H1 (cell line): ENCODE data around the gene SLC66A2. TPM values are rescaled to one million over a fixed set of nuclear protein-coding genes. Genes with fewer than 3 reads are reported as not detected.
A peak's percentile ranks its signal among the peaks of the same experiment; 100 is the strongest.

ENCODE experiments used
- CTCF ChIA-PET: fragments of 300-600 bp; sonication (Branson Sonifier 250); formaldehyde crosslinking; loops from one replicate; lab custom pipeline; 2021; ENCODE audit not compliant: partially characterized antibody; lab: Charles Lee
- POLR2A ChIA-PET: fragments of 300-600 bp; sonication (Branson Sonifier 250); formaldehyde crosslinking; loops from one replicate; lab custom pipeline; 2021; ENCODE audit warnings: inconsistent platforms; ENCODE audit not compliant: partially characterized antibody; lab: Charles Lee
- DNase-seq, 2 experiments: peaks; one replicate each; pipeline versions ENCODE4 v3.0.0 to v3.0.0-alpha.2; 2010 to 2022; ENCODE audit warnings: low spot score in 2 of 2, low read depth in 1 of 2, mixed read lengths in 1 of 2
- FAIRE-seq: peaks from 2 replicates; lab custom pipeline; 2011; peaks lifted over from hg19 to GRCh38; lab: Jason Lieb, UNC
- H2AFZ ChIP-seq: 2 replicates; pipeline ENCODE4 v1.8.1; 2012; ENCODE audit warnings: low read length, inconsistent platforms
- H2AK5ac ChIP-seq: 2 replicates; pipeline ENCODE4 v1.6.1; 2013; ENCODE audit warnings: low read depth, low read length
- H2BK120ac ChIP-seq: replicated peaks from 2 replicates; pipeline ENCODE3; 2013; ENCODE audit warnings: low read depth, low read length, inconsistent platforms
- H2BK12ac ChIP-seq: 2 replicates; pipeline ENCODE4 v1.6.1; 2013; ENCODE audit warnings: low read depth, low read length
- H2BK15ac ChIP-seq: 2 replicates; pipeline ENCODE4 v1.6.1; 2013; ENCODE audit warnings: low read length
- H2BK20ac ChIP-seq: 2 replicates; pipeline ENCODE4 v1.6.1; 2013; ENCODE audit warnings: low read length
- H2BK5ac ChIP-seq: 2 replicates; pipeline ENCODE4 v1.6.1; 2013; ENCODE audit warnings: low read depth, low read length
- H3K14ac ChIP-seq: 2 replicates; pipeline ENCODE4 v1.6.1; 2013; ENCODE audit warnings: inconsistent platforms; ENCODE audit not compliant: insufficient read length
- H3K18ac ChIP-seq: 2 replicates; pipeline ENCODE4 v1.6.1; 2013; ENCODE audit warnings: low read length; ENCODE audit errors: extremely low read depth
- H3K23ac ChIP-seq: 2 replicates; pipeline ENCODE4 v1.6.1; 2013; ENCODE audit warnings: inconsistent platforms; ENCODE audit not compliant: insufficient read length
- H3K23me2 ChIP-seq: 2 replicates; pipeline ENCODE4 v1.6.1; 2013; ENCODE audit warnings: low read depth, low read length
- H3K27ac ChIP-seq: 2 replicates; pipeline ENCODE4 v1.6.1; 2011; ENCODE audit warnings: low read depth, low read length, inconsistent platforms
- H3K27me3 ChIP-seq, 4 experiments: replicated peaks in 1 of 4; 1 replicate in 1 of 4; 2 replicates in 3 of 4; pipeline versions ENCODE4 v1.6.1 to v1.8.1; 2011 to 2013; ENCODE audit warnings: low read length in 3 of 4, mild to moderate bottlenecking in 3 of 4, inconsistent platforms in 2 of 4, mixed read lengths in 2 of 4, moderate library complexity in 1 of 4; ENCODE audit not compliant: control insufficient read depth in 3 of 4, insufficient read depth in 3 of 4; ENCODE audit errors: extremely low read depth in 1 of 4
- H3K36me3 ChIP-seq, 4 experiments: 2 replicates each; pipeline versions ENCODE4 v1.6.1 to v1.8.1; 2011 to 2013; ENCODE audit warnings: mild to moderate bottlenecking in 4 of 4, low read length in 3 of 4, moderate library complexity in 2 of 4, control low read depth in 1 of 4, inconsistent platforms in 1 of 4; ENCODE audit not compliant: insufficient read depth in 4 of 4, control insufficient read depth in 2 of 4
- H3K4ac ChIP-seq: replicated peaks from 2 replicates; pipeline ENCODE3; 2013; ENCODE audit warnings: low read length, low read depth, mixed read lengths, inconsistent platforms; ENCODE audit not compliant: insufficient read length
- H3K4me1 ChIP-seq, 4 experiments: replicated peaks in 1 of 4; 1 replicate in 1 of 4; 2 replicates in 3 of 4; pipeline versions ENCODE4 v1.6.1 to v1.8.1; 2011 to 2013; ENCODE audit warnings: low read length in 3 of 4, inconsistent platforms in 2 of 4, mixed read lengths in 1 of 4; ENCODE audit not compliant: insufficient read depth in 4 of 4, control insufficient read depth in 3 of 4
- H3K4me2 ChIP-seq, 2 experiments: 2 replicates each; pipeline versions ENCODE4 v1.6.1 to v1.8.1; 2011 to 2013; ENCODE audit warnings: low read depth in 2 of 2, low read length in 2 of 2, control low read depth in 1 of 2, inconsistent platforms in 1 of 2, mild to moderate bottlenecking in 1 of 2; ENCODE audit not compliant: insufficient read depth in 1 of 2
- H3K4me3 ChIP-seq, 4 experiments: fragments of 200-600, 300-600 bp in 1 of 4; sonication (generic), shearing (Covaris generic), sonication (Bioruptor Twin) in 1 of 4; 2 replicates each; pipeline versions ENCODE4 v1.5.1 to v1.8.1; 2011 to 2016; ENCODE audit warnings: low read length in 4 of 4, low read depth in 3 of 4, control low read depth in 2 of 4, inconsistent platforms in 2 of 4, mild to moderate bottlenecking in 2 of 4, mixed read lengths in 1 of 4, moderate library complexity in 1 of 4; ENCODE audit not compliant: insufficient read depth in 2 of 4; ENCODE audit errors: extremely low read depth in 1 of 4
- H3K56ac ChIP-seq: replicated peaks from 2 replicates; pipeline ENCODE3; 2013; ENCODE audit warnings: low read depth, mild to moderate bottlenecking, mixed read lengths, low read length, inconsistent platforms; ENCODE audit not compliant: insufficient read length
- H3K79me1 ChIP-seq: 2 replicates; pipeline ENCODE4 v1.6.1; 2013; ENCODE audit warnings: low read depth, low read length, control low read depth
- H3K79me2 ChIP-seq, 2 experiments: 2 replicates each; pipeline versions ENCODE4 v1.6.1 to v1.8.1; 2012 to 2013; ENCODE audit warnings: low read length in 2 of 2, mild to moderate bottlenecking in 2 of 2, inconsistent platforms in 1 of 2; ENCODE audit not compliant: insufficient read depth in 2 of 2, control insufficient read depth in 1 of 2
- H3K9ac ChIP-seq, 4 experiments: replicated peaks in 1 of 4; 1 replicate in 1 of 4; 2 replicates in 3 of 4; pipeline versions ENCODE4 v1.6.1 to v1.8.1; 2011 to 2013; ENCODE audit warnings: low read depth in 3 of 4, low read length in 3 of 4, control low read depth in 2 of 4, mild to moderate bottlenecking in 2 of 4, moderate library complexity in 2 of 4, inconsistent platforms in 1 of 4; ENCODE audit errors: extremely low read depth in 1 of 4
- H3K9me3 ChIP-seq, 2 experiments: 2 replicates each; pipeline versions ENCODE4 v1.6.1 to v1.8.1; 2012 to 2013; ENCODE audit warnings: mild to moderate bottlenecking in 2 of 2, moderate library complexity in 2 of 2, control low read depth in 1 of 2, inconsistent platforms in 1 of 2, low read depth in 1 of 2, low read length in 1 of 2, mixed read lengths in 1 of 2; ENCODE audit not compliant: insufficient read depth in 2 of 2
- H4K20me1 ChIP-seq, 2 experiments: replicated peaks in 1 of 2; 2 replicates each; pipeline versions ENCODE3 to v1.8.1; 2011 to 2013; ENCODE audit warnings: inconsistent platforms in 2 of 2, low read length in 2 of 2, mild to moderate bottlenecking in 1 of 2; ENCODE audit not compliant: insufficient read depth in 2 of 2, control insufficient read depth in 1 of 2
- H4K5ac ChIP-seq: 2 replicates; pipeline ENCODE4 v1.6.1; 2013; ENCODE audit warnings: low read length, low read depth, mixed read lengths, inconsistent platforms; ENCODE audit not compliant: insufficient read length
- H4K8ac ChIP-seq: 2 replicates; pipeline ENCODE4 v1.8.0; 2013; ENCODE audit warnings: mild to moderate bottlenecking, moderate library complexity, low read length, inconsistent platforms; ENCODE audit not compliant: insufficient read depth; ENCODE audit errors: extremely low read depth
- H4K91ac ChIP-seq: replicated peaks from 2 replicates; pipeline ENCODE3; 2013; ENCODE audit warnings: low read length, mixed read lengths, inconsistent platforms; ENCODE audit not compliant: insufficient read length
- ATF2 ChIP-seq: IDR thresholded peaks from 2 replicates; pipeline ENCODE4 v1.6.1; 2012; ENCODE audit warnings: low read length, inconsistent platforms
- BCL11A ChIP-seq, 2 experiments: IDR thresholded peaks; one replicate each; pipeline ENCODE4 v1.6.1; 2011; ENCODE audit warnings: low read depth in 2 of 2, low read length in 2 of 2, mild to moderate bottlenecking in 2 of 2
- EGR1 ChIP-seq: IDR thresholded peaks from 2 replicates; pipeline ENCODE4 v1.6.1; 2011; ENCODE audit warnings: low read depth, low read length, borderline replicate concordance
- GABPA ChIP-seq: IDR thresholded peaks from 2 replicates; pipeline ENCODE4 v1.6.1; 2011; ENCODE audit warnings: mild to moderate bottlenecking, low read length, moderate library complexity, borderline replicate concordance; ENCODE audit not compliant: insufficient read depth
- JUND ChIP-seq: IDR thresholded peaks from 2 replicates; pipeline ENCODE4 v1.6.1; 2011; ENCODE audit warnings: mild to moderate bottlenecking, improper control_type of control experiment, low read length
- KDM1A ChIP-seq: fragments of 200-600, 300-600 bp; sonication (generic); IDR thresholded peaks from 2 replicates; pipeline ENCODE4 v1.7.1; 2016; ENCODE audit warnings: mild to moderate bottlenecking, low read length, borderline replicate concordance
- KDM4A ChIP-seq: IDR thresholded peaks from one replicate; pipeline ENCODE4 v1.7.1; 2012; ENCODE audit warnings: low read depth, mild to moderate bottlenecking, moderate library complexity, low read length, inconsistent platforms; ENCODE audit not compliant: severe bottlenecking
- KDM5A ChIP-seq: fragments of 200-600 bp; IDR thresholded peaks from 2 replicates; pipeline ENCODE4 v1.7.1; 2012; ENCODE audit warnings: mild to moderate bottlenecking, low read length, inconsistent platforms, mixed read lengths
- POU5F1 ChIP-seq: IDR thresholded peaks from 2 replicates; pipeline ENCODE4 v1.6.1; 2011; ENCODE audit warnings: low read depth, mild to moderate bottlenecking, low read length, moderate library complexity
- RFX5 ChIP-seq: IDR thresholded peaks from 2 replicates; pipeline ENCODE4 v1.6.1; 2011; ENCODE audit warnings: low read depth, low read length, improper control_type of control experiment, borderline replicate concordance
- RXRA ChIP-seq: IDR thresholded peaks from 2 replicates; pipeline ENCODE4 v1.6.1; 2011; ENCODE audit warnings: low read depth, mild to moderate bottlenecking, low read length, moderate library complexity; ENCODE audit not compliant: insufficient read depth
- SRF ChIP-seq: IDR thresholded peaks from 2 replicates; pipeline ENCODE4 v1.6.1; 2011; ENCODE audit warnings: mild to moderate bottlenecking, low read depth, low read length, moderate library complexity
- WGBS, 2 experiments: shearing (Covaris generic) in 1 of 2; methylation state at CpG; one replicate each; pipeline versions ENCODE4 v1.1.6 to v1.1.7; 2013 to 2015; ENCODE audit warnings: low lambda C conversion rate in 2 of 2, mixed read lengths in 2 of 2, inconsistent platforms in 1 of 2, low coverage in 1 of 2, missing lambda C conversion rate in 1 of 2; ENCODE audit not compliant: insufficient replicate concordance in 2 of 2, insufficient coverage in 1 of 2, insufficient read length in 1 of 2; ENCODE audit errors: extremely low coverage in 1 of 2, missing lambda C conversion rate in 1 of 2; 5-methylcytosine and 5-hydroxymethylcytosine counted together
- polyA plus RNA-seq, 7 experiments: library from polyadenylated mRNA; depleted of rRNA in 3 of 7; stranded (reverse) in 5 of 7; unstranded in 2 of 7; fragments of >200 nt in 5 of 7; fragments of 200-250 nt in 2 of 7; gene quantifications; 1 replicate in 5 of 7; 2 replicates in 1 of 7; 4 replicates in 1 of 7; pipeline versions ENCODE4 v1.2.1 to v1.2.3, GENCODE V29; 2011 to 2013; ENCODE audit warnings: missing spikeins in 2 of 7, mixed read lengths in 2 of 7
- total RNA-seq: library from RNA; stranded (reverse); fragmentation: NEBNext Ultra II Directional; extraction: Animal tissue kit (Norgen Biotek cat#: 25700); gene quantifications from 2 replicates; pipeline ENCODE4 v1.2.1, GENCODE V29; 2021

Gene SLC66A2
- total and polyA plus RNA-seq, 2 of the 8 experiments (the other 6 are each of a cell fraction or from before 2014, with no cell fraction given) = 15.0 to 18.9 TPM

GRCh38 chr18:79903071-79903635 lies 48.3 kb downstream of the SLC66A2 start:
- H4K5ac ChIP-seq = no peak overlapping the region
- no peak overlapping the region for H3K56ac ChIP-seq
- no peaks in the 10 kb centered on the region for H3K79me2 ChIP-seq
- H3K9ac ChIP-seq = no peak overlapping the region
- H4K91ac ChIP-seq = no peak overlapping the region
- H2AK5ac ChIP-seq = no peak overlapping the region
- H3K4ac ChIP-seq = no peak overlapping the region
- H3K9me3 ChIP-seq = peaks cover 11 to 60% of the 10 kb centered on the region in 2 experiments; a peak in 3 of 4 replicates
- H3K23me2 ChIP-seq = no peaks in the 10 kb centered on the region
- no peak overlapping the region for H3K4me2 ChIP-seq
- no peak overlapping the region for H2AFZ ChIP-seq
- H3K23ac ChIP-seq = no peak overlapping the region
- POLR2A ChIA-PET = no interaction called here
- H2BK120ac ChIP-seq = no peak overlapping the region
- H4K20me1 ChIP-seq = peaks cover 0 to 1% of the 10 kb centered on the region in 2 experiments
- no peaks in the 10 kb centered on the region for H3K4me1 ChIP-seq
- H2BK20ac ChIP-seq = no peak overlapping the region
- H3K36me3 ChIP-seq = peaks cover 0 to 25% (median 0%) of the 10 kb centered on the region in 4 experiments; a peak in 3 of 8 replicates
- H3K27ac ChIP-seq = no peak overlapping the region
- H3K18ac ChIP-seq = no peak overlapping the region
- H2BK12ac ChIP-seq = no peak overlapping the region
- H3K4me3 ChIP-seq = no peak overlapping the region
- no peak overlapping the region for H4K8ac ChIP-seq
- no peak overlapping the region for H2BK15ac ChIP-seq
- CTCF ChIA-PET = no interaction called here
- DNase-seq (peak in 1 of 2 experiments; percentile 36), FAIRE-seq (no peak)
- 95% methylated on average over 21 of the region's 28 CpGs; no CpG with 5 or more reads in 1 of the 2 experiments for WGBS, 2 experiments
- H3K14ac ChIP-seq = no peak overlapping the region
- no peaks in the 10 kb centered on the region; a peak in 1 of 7 replicates for H3K27me3 ChIP-seq
- no peak overlapping the region for H2BK5ac ChIP-seq
- no peaks in the 10 kb centered on the region for H3K79me1 ChIP-seq
- TF ChIP-seq ATF2 (no peak), GABPA (no peak), EGR1 (no peak), KDM1A (no peak), KDM5A (no peak), RXRA (no peak), JUND (no peak), RFX5 (no peak), KDM4A (no peak), SRF (no peak), POU5F1 (no peak), BCL11A (IDR thresholded peaks at IDR 0.05; ENCODE audit: low read depth in 2 of 2, low read length in 2 of 2) (no peak)
